Activated naive CD4-positive, alpha-beta T cell treated with anti-CD3 and anti-CD28 coated beads for 36 hours (primary cell): ENCODE measurements around the gene EEFSEC. TPM values are rescaled to one million over a fixed set of nuclear protein-coding genes. Genes with fewer than 3 reads are reported as not detected.

ENCODE experiments used
- CTCF ChIA-PET: fragments of 350-600 bp; sonication (Branson Sonifier 250); formaldehyde crosslinking; loops from one replicate; lab custom pipeline; 2021; ENCODE audit warnings: antibody characterized with exemption; lab: Charles Lee
- DNase-seq: peaks from one replicate; pipeline ENCODE4 v3.0.0-alpha.2; 2020
- H3K27ac Mint-ChIP-seq: one replicate; pipeline ENCODE4 v1.8.0; 2021; ENCODE audit warnings: mild to moderate bottlenecking, mixed read lengths
- H3K27me3 Mint-ChIP-seq: one replicate; pipeline ENCODE4 v1.8.0; 2021; ENCODE audit warnings: low read depth, mixed read lengths
- H3K36me3 Mint-ChIP-seq: one replicate; pipeline ENCODE4 v1.8.0; 2021; ENCODE audit warnings: low read depth, mixed read lengths
- H3K4me1 Mint-ChIP-seq: one replicate; pipeline ENCODE4 v1.8.0; 2021; ENCODE audit warnings: low read depth, mixed read lengths
- H3K4me3 Mint-ChIP-seq: one replicate; pipeline ENCODE4 v1.8.0; 2021; ENCODE audit warnings: mild to moderate bottlenecking, moderate library complexity, mixed read lengths
- H3K9me3 Mint-ChIP-seq: one replicate; pipeline ENCODE4 v1.8.0; 2021; ENCODE audit warnings: mixed read lengths
- intact Hi-C: fragments of 100-400 bp; cut with micrococcal nuclease; formaldehyde crosslinking; loops from one replicate; pipeline ENCODE4 v1.15.1; 2023
- total RNA-seq, 2 experiments: library from RNA; stranded (reverse); gene quantifications; one replicate each; pipeline ENCODE4 v1.2.3, GENCODE V29; 2021

EEFSEC gene
- total RNA-seq, 2 experiments from 2014 or later = 11.0 to 11.6 TPM

- intact Hi-C loops = no loop called here
- Mint-ChIP-seq H3K27me3 (no peaks in the 10 kb centered on the region), H3K27ac (no peak overlapping the region), H3K36me3 (no peaks in the 10 kb centered on the region), H3K9me3 (no peaks in the 10 kb centered on the region), H3K4me3 (no peak overlapping the region), H3K4me1 (no peaks in the 10 kb centered on the region)
- CTCF ChIA-PET = no interaction called here
- no peak for DNase-seq
Measured at GRCh38 chr3:128392021-128392420, 238.7 kb downstream of the EEFSEC start.

DNA sequence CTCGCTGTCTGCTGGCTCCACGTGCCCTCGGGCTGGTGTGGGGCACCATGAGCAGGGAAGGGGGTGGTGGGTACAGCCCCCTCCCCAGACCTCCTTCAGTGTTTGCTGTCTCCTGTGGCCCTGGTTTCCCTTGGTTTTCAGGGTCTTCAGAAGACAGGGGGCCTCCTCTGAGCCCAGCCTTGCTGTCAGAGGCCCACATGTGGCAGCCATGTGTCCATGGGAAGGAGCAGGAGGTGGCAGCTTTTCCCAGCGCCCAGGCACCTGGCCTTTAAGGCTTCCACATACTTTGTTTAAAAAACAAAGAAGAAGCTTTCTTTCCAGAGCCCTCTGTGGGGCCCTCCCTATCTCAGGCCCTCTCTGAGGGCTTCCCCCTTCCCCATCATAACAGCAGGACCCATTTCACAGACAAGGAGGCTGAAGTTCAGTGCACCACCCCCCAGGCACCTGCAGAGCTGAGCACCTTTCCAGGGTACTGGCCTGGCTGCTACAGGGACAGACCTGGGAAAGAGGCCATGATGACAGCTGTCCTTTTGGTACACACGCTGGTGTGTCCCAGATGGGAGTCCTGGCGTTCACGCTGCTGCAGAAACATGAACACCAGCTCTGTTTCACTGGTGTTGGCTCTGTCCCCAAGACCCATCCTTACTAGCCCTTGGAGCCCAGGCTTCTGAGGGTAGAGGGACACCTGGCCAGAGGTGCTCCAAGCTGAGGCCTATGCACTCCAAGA lies 239.7 kb downstream of the EEFSEC start:
- intact Hi-C loops = no loop called here
- DNase-seq = no peak
- H3K27me3 Mint-ChIP-seq = no peaks in the 10 kb centered on the region
- H3K36me3 Mint-ChIP-seq = no peaks in the 10 kb centered on the region
- no peaks in the 10 kb centered on the region for H3K4me1 Mint-ChIP-seq
- H3K27ac Mint-ChIP-seq = no peak overlapping the region
- H3K4me3 Mint-ChIP-seq = no peak overlapping the region
- CTCF ChIA-PET = no interaction called here
- H3K9me3 Mint-ChIP-seq = no peaks in the 10 kb centered on the region

DNA sequence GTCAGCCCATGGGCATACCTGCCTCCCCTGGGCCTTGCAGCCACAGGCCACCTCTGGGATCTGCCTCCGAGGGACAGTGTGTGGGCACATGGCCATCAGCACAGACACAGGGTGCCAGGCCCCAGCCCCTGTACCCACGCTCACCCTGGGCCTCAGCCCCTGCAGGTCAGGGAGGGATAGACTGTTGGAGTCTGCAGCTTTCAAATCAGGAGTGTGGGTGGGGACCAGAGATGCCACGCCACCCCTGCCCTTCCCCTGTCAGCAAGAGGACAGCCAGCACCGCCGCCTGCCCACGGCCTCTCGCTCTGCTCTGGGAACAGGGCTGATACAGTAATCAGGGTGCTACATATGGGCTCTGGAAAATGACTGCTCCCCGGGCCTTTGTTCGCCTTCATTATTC lies 240.8 kb downstream of the EEFSEC start:
- DNase-seq = no peak
- CTCF ChIA-PET = no interaction called here
- Mint-ChIP-seq H3K4me3 (no peak overlapping the region), H3K27me3 (no peaks in the 10 kb centered on the region), H3K36me3 (no peaks in the 10 kb centered on the region), H3K4me1 (no peaks in the 10 kb centered on the region), H3K27ac (no peak overlapping the region), H3K9me3 (no peaks in the 10 kb centered on the region)
- intact Hi-C loops = no loop called here

DNA sequence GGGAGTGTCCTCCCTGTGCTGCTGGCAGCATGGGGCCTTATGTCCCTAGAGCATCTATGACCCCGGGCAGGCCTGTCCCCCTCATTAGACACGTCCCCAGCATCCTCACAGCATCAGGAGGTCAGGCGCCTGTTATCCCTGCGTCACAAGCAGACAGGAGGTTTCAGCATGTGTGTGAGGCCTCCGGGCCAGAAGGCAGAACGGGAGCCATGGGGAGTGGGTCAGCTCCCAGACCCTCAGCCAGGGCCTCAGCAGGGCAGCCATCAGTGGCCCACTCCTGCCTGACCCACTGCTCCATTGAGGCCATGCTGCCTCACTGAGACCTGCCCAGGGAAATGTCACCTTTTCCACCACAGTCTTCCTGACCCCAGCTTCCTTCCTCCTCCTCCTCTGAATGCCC lies 241.8 kb downstream of the EEFSEC start:
- H3K27me3 Mint-ChIP-seq = no peaks in the 10 kb centered on the region
- CTCF ChIA-PET = no interaction called here
- no peak for DNase-seq
- no peaks in the 10 kb centered on the region for H3K4me1 Mint-ChIP-seq
- no peak overlapping the region for H3K4me3 Mint-ChIP-seq
- no peaks in the 10 kb centered on the region for H3K36me3 Mint-ChIP-seq
- no peak overlapping the region for H3K27ac Mint-ChIP-seq
- no peaks in the 10 kb centered on the region for H3K9me3 Mint-ChIP-seq
- intact Hi-C loops = no loop called here

DNA sequence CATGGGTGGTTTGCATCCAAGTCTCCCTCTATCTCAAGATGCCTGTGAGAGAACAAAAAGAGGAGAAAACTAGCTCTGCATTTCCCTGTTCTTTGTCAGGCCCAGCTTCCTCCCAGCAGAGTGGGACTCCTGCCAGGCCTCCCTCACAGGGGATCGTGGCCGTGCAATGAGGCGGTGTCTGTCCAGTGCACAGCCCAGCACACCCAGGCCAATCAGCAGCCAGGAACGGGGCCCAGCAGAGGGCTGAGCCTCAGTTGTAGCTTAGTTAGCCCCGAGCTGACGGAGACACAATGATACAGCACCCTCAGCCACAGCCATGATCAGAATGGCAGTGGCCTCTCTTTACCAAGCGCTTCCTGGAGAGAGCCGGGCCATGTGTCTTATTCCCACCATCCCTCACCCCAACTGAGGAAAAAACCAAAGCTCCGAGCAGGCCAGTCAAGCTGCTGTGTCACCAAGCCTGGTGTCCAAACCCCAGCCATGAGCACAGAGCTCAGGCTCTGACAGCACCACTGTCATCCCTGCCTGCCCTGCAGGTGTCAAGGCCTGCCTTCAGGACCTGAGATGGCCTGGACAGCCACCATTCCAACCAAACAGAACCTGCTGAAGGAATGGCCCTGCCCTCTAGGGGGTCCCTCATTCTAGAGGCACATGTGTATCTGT lies 242.3 kb downstream of the EEFSEC start:
- intact Hi-C loops = no loop called here
- H3K9me3 Mint-ChIP-seq = no peaks in the 10 kb centered on the region
- H3K27ac Mint-ChIP-seq = no peak overlapping the region
- no peak for DNase-seq
- no peaks in the 10 kb centered on the region for H3K4me1 Mint-ChIP-seq
- no peaks in the 10 kb centered on the region for H3K27me3 Mint-ChIP-seq
- CTCF ChIA-PET = interaction anchor here (0.6 kb wide), 1 partner anchor 314 kb away, joined by 3 read pairs; no protein-coding TSS in a partner anchor
- H3K36me3 Mint-ChIP-seq = no peaks in the 10 kb centered on the region
- no peak overlapping the region for H3K4me3 Mint-ChIP-seq

GRCh38 chr3:128397484-128397883 lies 244.2 kb downstream of the EEFSEC start:
- Mint-ChIP-seq H3K4me3 (no peak overlapping the region), H3K4me1 (no peaks in the 10 kb centered on the region), H3K27me3 (no peaks in the 10 kb centered on the region), H3K27ac (no peak overlapping the region), H3K36me3 (no peaks in the 10 kb centered on the region), H3K9me3 (no peaks in the 10 kb centered on the region)
- intact Hi-C loops = no loop called here
- DNase-seq = no peak
- CTCF ChIA-PET = no interaction called here

DNA sequence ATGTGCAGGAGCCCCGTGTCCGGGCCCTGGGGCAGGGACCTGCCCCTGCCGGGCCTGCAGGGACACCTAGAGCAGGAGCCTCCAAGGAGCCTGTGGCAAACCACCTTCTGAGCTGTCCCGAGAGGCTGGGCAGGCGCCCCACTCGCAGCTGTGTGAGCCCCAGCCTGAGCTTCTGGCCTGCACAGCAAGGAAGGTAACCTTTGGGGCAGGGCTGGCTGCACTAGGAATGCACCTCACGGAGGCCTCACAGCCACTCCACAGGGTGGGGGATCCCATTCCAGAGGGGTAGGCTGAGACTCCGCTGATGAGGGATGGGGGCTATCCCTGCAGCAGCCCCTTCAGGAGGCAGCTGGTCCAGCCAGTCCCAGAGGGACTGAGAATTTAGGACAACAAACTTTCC lies 245.3 kb downstream of the EEFSEC start:
- no peak for DNase-seq
- H3K27ac Mint-ChIP-seq = no peak overlapping the region
- intact Hi-C loops = no loop called here
- no peak overlapping the region for H3K4me3 Mint-ChIP-seq
- H3K27me3 Mint-ChIP-seq = no peaks in the 10 kb centered on the region
- H3K4me1 Mint-ChIP-seq = no peaks in the 10 kb centered on the region
- CTCF ChIA-PET = no interaction called here
- H3K36me3 Mint-ChIP-seq = no peaks in the 10 kb centered on the region
- no peaks in the 10 kb centered on the region for H3K9me3 Mint-ChIP-seq

DNA sequence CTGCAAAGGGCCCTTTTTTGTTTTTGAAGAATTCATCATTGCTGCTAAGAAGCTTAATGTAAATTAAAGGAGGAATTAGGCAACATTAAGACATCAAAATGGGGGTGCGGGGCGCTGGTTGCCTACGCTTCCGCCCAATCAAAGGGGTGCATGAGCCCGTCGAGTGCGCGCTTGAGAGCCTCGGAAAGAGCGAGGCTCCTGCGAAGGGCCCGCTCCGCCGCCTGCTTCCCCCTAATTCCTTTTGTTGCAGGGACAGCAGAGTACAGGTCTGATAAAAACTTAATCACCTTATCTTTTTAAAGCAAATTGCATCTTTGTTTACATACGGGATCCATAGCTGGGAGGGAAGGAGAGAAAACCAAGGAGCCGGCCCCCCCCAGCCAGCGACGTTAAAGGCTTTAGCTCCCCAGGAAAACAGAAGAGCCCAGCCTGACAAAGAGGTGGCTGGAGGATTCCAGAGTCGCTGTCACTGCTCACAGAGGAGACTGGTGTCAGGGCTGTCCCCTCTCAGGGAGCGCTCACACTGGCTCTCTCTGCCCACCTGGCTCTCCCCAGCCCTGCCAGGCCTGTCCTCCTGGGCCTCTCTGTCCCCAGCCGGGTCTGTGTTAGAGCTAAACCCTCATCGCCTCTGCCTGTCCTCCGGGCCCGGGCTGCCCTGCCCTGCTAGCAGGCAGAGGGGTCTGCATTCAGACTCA lies 246.1 kb downstream of the EEFSEC start:
- H3K9me3 Mint-ChIP-seq = no peaks in the 10 kb centered on the region
- no peak for DNase-seq
- no peaks in the 10 kb centered on the region for H3K4me1 Mint-ChIP-seq
- no peak overlapping the region for H3K4me3 Mint-ChIP-seq
- no peaks in the 10 kb centered on the region for H3K27me3 Mint-ChIP-seq
- no peak overlapping the region for H3K27ac Mint-ChIP-seq
- intact Hi-C loops = no loop called here
- CTCF ChIA-PET = interaction anchor here (1.2 kb wide), 1 partner anchor 26 kb away, joined by 4 read pairs; no protein-coding TSS in a partner anchor
- H3K36me3 Mint-ChIP-seq = no peaks in the 10 kb centered on the region

DNA sequence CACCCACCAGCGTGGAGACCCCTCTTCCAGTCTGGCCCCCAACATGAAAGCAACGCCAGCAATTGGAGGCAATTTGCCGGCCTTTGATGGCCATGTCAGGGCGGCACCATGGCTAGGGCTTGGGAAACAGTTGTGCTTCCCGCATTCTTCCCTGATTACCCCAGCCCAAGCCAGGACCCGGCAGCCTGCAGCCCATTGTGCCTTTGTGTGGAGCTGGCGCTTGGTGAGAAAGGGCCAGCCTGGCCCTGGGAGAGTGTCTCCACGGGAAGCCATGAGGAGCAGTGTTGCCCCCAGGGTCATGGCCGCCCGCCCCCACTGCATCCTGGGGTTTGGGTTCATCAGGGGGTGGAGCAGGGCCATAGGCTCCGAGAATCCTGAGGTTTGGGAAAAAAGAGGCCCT lies 247.4 kb downstream of the EEFSEC start:
- Mint-ChIP-seq H3K27me3 (no peaks in the 10 kb centered on the region), H3K9me3 (no peaks in the 10 kb centered on the region), H3K36me3 (no peaks in the 10 kb centered on the region), H3K4me1 (no peaks in the 10 kb centered on the region), H3K27ac (no peak overlapping the region), H3K4me3 (no peak overlapping the region)
- no peak for DNase-seq
- CTCF ChIA-PET = no interaction called here
- intact Hi-C loops = no loop called here

- no peaks in the 10 kb centered on the region for H3K27me3 Mint-ChIP-seq
- H3K4me3 Mint-ChIP-seq = no peak overlapping the region
- no peaks in the 10 kb centered on the region for H3K9me3 Mint-ChIP-seq
- no peak overlapping the region for H3K27ac Mint-ChIP-seq
- intact Hi-C loops = no loop called here
- H3K4me1 Mint-ChIP-seq = no peaks in the 10 kb centered on the region
- CTCF ChIA-PET = no interaction called here
- no peaks in the 10 kb centered on the region for H3K36me3 Mint-ChIP-seq
- DNase-seq = no peak
Measured at GRCh38 chr3:128402319-128402718, 249.0 kb downstream of the EEFSEC start.

DNA sequence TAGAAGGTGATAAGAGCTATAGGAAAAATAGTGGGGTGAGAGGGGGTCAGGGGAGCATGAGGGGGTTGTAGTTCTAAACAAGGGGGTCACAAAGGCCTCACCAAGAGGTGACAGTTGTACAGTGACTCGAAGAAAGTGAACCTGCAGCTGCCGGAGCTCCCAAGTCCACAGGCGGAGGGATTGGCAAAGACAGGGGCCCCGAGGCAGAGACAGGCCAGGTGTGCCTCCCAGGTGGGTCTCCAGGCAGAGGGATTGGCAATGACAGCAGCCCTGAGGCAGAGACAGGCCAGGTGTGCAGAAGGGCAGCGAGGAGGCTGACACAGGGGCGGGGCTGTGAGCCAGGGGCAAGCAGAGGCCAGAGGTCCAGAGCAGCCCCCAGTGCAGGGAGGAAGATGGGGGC lies 249.7 kb downstream of the EEFSEC start:
- no peaks in the 10 kb centered on the region for H3K27me3 Mint-ChIP-seq
- no peaks in the 10 kb centered on the region for H3K9me3 Mint-ChIP-seq
- H3K4me3 Mint-ChIP-seq = no peak overlapping the region
- CTCF ChIA-PET = no interaction called here
- H3K4me1 Mint-ChIP-seq = no peaks in the 10 kb centered on the region
- no peaks in the 10 kb centered on the region for H3K36me3 Mint-ChIP-seq
- DNase-seq = no peak
- H3K27ac Mint-ChIP-seq = no peak overlapping the region
- intact Hi-C loops = no loop called here

DNA sequence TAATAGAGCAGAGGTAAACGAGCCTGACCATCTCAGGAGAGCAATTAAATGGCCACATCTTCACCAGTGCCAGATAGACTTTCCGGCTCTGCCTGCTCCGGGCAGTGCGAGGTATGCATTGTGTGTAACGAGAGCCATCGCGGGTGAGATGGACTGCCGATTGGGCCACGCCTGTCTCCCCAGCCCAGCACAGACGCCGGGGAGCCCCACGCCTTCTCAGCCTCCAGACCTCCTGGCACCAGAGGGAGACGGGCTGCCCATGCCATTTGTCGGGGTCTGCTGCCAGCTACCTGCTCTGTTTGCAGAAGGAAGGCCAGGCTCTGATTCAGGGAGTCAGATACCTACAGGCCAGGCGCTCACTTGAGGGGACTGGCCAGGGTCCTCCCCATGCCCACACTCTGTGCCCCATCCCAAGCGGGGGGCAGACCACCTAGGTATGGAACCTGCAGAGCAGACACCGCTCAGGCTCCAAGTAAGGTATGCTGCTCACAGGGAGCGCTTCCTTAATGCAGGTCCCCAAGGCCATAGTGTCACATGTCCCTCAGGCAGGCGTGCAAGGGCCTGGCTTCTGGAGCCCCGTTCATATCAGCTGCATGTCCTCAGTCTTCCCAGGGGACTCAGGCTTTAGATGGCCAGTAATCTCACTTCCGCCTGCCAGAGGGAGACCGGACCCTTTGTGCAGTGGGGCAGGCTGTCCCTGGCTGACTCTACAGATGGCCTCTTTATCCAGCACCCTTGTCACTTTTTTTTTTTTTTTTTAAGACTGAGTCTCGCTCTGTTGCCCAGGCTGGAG lies 251.2 kb downstream of the EEFSEC start:
- H3K4me3 Mint-ChIP-seq = no peak overlapping the region
- CTCF ChIA-PET = no interaction called here
- H3K4me1 Mint-ChIP-seq = no peaks in the 10 kb centered on the region
- no peak for DNase-seq
- H3K9me3 Mint-ChIP-seq = no peaks in the 10 kb centered on the region
- intact Hi-C loops = no loop called here
- no peak overlapping the region for H3K27ac Mint-ChIP-seq
- no peaks in the 10 kb centered on the region for H3K36me3 Mint-ChIP-seq
- no peaks in the 10 kb centered on the region for H3K27me3 Mint-ChIP-seq
